Astrocyte of the spinal cord (primary cell): ENCODE results near the gene TUBA4A.
A peak's percentile ranks its signal among the peaks of the same experiment; 100 is the strongest.

Experiments used
- DNase-seq: peaks from one replicate; pipeline ENCODE4 v3.0.0; 2011; ENCODE audit warnings: low read depth, low spot score
- H3K4me3 ChIP-seq: 2 replicates; pipeline ENCODE4 v1.5.1; 2011; ENCODE audit warnings: low read depth, mild to moderate bottlenecking, low read length, moderate library complexity
- in situ Hi-C: cut with HindIII; loops from 2 replicates; pipeline ENCODE4 v1.10.0; 2017; ENCODE audit warnings: low sequenced_read_pairs
- TF ChIP-seq, protein P1 (sequence below): IDR thresholded peaks from 2 replicates; pipeline ENCODE4 v1.5.1; 2012; ENCODE audit warnings: low read depth, mild to moderate bottlenecking, low read length, inconsistent platforms

TUBA4A gene

DNA sequence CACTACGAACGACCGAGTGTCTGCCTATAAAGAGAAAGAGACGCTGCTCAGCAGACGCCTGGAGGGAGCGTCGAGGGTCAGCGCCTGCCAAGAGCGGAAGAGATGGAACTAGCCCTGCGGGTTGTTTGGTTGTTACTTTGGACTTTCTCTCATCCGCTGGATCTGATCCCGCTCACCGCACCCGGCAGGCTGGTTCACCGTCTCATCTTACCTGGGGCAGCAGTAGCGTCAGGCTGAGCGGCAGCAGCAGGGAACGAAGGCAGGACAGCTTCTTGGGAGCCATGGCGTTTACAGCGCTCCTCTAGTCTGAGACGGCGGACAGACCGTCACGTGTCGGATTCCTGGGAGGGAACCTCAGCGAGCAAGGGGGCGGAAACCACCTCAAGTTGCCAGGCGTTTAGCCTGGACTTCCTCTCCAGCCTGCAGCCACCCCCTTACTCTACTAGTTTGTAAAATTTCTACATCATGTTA, 10.4 kb downstream of the TUBA4A start:
- in situ Hi-C loops, result no loop called here
- no peak overlapping the region for H3K4me3 ChIP-seq
- DNase-seq, result no peak
- TF ChIP-seq, protein P1, sequence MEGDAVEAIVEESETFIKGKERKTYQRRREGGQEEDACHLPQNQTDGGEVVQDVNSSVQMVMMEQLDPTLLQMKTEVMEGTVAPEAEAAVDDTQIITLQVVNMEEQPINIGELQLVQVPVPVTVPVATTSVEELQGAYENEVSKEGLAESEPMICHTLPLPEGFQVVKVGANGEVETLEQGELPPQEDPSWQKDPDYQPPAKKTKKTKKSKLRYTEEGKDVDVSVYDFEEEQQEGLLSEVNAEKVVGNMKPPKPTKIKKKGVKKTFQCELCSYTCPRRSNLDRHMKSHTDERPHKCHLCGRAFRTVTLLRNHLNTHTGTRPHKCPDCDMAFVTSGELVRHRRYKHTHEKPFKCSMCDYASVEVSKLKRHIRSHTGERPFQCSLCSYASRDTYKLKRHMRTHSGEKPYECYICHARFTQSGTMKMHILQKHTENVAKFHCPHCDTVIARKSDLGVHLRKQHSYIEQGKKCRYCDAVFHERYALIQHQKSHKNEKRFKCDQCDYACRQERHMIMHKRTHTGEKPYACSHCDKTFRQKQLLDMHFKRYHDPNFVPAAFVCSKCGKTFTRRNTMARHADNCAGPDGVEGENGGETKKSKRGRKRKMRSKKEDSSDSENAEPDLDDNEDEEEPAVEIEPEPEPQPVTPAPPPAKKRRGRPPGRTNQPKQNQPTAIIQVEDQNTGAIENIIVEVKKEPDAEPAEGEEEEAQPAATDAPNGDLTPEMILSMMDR, result no peak

DNA sequence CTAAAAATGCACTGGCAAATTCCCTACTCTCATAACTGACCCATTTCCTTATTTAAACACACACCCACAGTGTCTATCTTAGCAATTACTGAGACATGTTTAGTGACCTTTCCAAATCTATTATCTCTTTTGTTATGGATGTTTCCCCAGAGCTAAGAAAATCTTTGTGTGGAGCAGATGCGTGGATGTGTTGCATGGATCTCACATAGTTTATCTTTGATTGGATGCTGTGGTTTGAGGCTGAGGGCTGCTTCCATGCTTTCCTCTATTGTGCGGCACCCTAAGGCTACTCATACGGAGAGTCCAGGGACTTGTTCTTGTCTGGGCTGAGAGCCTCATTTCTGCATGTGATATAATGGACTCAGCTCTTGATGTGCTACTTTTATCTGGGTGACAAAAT, 19.4 kb downstream of the TUBA4A start:
- DNase-seq, result no peak
- no peak overlapping the region for H3K4me3 ChIP-seq
- in situ Hi-C loops, result no loop called here
- TF ChIP-seq, protein P1, result no peak

DNA sequence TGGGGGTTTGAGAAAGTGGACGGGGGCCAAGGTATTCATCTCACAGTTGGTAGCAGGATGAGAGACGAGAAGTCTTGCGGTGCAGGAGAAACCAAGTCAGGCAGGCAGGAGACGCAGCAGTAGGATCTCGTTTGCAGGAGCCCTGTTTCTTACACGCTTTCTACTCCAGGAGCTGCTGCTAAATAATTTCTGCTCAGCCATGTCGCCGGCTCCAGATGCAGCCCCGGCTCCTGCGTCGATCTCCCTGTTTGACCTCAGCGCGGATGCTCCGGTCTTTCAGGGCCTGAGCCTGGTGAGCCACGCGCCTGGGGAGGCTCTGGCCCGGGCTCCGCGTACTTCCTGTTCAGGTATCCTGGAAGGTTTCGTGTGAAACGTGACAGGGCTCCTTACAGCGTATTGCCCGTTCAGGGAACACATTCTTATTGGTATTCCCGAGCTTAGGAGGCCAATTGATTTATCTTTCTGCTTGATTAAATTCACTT, 23.6 kb downstream of the TUBA4A start:
- peak overlapping the region; percentile 85 for H3K4me3 ChIP-seq
- no peak for DNase-seq
- in situ Hi-C loops, result no loop called here
- TF ChIP-seq, protein P1, result no peak

DNA sequence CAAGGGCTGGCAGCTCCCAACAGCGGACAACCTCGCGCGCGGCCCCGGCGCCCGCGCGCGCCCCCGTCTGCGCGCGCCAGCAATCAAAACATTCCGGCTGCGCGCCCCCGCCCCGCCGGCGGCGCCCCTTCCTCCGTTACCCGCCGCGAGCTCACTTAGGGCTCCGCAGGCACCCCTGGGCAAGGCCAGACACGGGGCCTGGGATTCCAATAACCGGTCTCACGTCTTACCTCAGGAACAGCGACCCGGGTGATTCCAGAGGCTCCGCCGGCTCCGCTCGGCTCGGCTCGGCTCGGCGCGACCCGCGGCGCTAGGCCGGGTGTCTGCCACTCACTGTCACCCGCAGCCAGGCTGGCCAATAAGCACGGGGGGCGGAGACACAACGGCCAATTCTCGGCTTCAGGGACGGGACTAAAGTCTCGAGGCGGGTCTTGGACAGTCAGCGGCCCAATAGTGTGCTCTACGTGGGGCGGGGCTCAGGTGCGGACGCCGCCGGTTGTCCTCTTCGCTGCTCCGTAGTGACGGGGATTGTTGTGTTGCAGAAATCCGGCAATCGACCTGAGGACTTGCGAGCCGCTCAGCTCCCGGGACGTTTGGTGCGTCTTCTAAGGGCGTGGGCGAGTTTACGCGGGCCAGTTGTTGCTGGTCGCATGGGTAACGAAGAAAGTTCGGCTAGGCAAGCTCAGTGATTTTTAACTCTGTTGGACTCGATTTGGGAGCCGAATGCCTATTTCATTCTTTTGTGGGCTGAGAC, 24.2 kb downstream of the TUBA4A start, which contains the start of the genes ANKZF1 and ATG9A:
TSS of gene ANKZF1 (plus strand) at position 502 of the 754 bp plus-strand sequence. CDS start 452 bp downstream, outside the sequence.
TSS of gene ATG9A (minus strand) at position 332 of the 754 bp plus-strand sequence. CDS start 1,612 bp downstream, outside the sequence.
- TF ChIP-seq, protein P1, result no peak
- in situ Hi-C loops, result no loop called here
- peak; percentile 99 for DNase-seq
- H3K4me3 ChIP-seq, result peak within 1 kb of the TSS; percentile 85

DNA sequence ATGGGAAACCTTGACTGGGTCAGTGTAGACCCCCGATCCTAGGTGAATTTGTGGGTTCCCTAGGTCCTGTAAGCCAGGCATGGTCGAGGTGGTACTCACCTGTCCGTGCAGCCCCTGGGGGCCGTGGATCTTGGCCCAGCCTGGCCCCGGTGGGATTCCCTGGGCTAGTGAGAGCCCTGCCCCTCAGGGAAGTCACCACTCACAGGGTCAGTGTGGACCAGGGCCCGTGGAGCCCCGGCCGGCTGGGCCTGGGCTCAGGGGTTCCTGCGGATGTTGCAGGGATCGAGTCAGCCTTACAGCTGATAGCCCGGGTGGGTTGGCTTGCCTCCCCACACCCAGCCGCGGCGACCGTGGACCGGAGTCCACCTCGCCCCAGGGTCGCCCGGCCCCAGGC, 24.8 kb downstream of the TUBA4A start:
- TF ChIP-seq, protein P1, result no peak
- no peak for DNase-seq
- H3K4me3 ChIP-seq, result peak overlapping the region; percentile 85
- in situ Hi-C loops, result no loop called here

DNA sequence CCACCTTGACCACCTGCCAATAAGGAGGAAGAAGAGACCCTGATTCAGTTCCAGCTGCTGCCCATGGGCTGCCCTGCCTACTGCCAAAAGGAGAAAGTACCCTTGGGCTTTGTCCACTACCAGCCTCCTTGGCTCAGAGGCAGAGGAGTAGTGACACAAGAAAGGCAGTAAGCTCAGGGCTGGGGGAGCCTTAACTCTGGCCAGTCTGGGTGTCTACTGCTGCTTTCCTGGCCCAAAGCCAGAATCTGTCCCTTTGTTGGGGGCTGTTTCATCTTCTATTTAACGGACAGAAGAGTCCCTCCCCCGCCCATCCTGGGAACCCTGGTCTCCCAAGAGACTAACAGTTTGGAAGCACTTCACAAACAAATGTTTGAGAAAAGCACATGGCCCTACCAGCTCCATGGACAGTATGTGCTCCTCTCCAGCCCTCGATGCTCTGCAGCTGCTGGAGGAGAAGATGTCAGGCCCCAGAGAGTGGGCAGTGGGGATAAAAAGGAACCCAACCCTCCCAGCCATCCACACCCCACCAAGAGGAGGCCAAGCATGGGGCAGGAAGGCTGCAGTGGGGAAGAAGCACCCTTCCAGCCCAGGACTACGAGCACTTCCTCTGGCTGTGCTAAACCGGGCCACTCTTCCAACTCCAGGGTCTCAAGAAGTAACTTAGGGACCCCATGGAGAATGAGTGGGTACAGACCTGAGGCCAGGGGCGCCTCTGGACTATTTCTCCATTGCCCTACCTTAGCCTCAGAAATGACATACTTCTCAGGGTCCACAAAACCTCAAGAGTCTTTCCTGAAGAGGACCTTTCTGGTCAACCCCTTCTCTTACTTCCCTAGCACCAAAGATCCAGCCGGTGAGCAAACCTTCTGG, 25.4 kb downstream of the TUBA4A start:
- TF ChIP-seq, protein P1, result no peak
- H3K4me3 ChIP-seq, result peak overlapping the region; percentile 85
- in situ Hi-C loops, result no loop called here
- no peak for DNase-seq
